ENCODE data around the gene AKAP6.
"Not testable (repeated sequence)": the region's sequence is repeated elsewhere in the genome, so short reads cannot be mapped to it uniquely, and the experiment has no call there.

The AKAP6 gene

GRCh38 chr14:32374155-32374554 lies 45.1 kb downstream of the AKAP6 start:
- no peak for DNase-seq

- no peak for DNase-seq
These were observed 46.6 kb downstream of the AKAP6 start for GRCh38 chr14:32375663-32376062.

GRCh38 chr14:32377046-32377646 lies 48.0 kb downstream of the AKAP6 start:
- no peak for DNase-seq

- no peak for DNase-seq
These were observed 49.2 kb downstream of the AKAP6 start for GRCh38 chr14:32378284-32378683.

- no peak for DNase-seq
These were observed 50.3 kb downstream of the AKAP6 start for GRCh38 chr14:32379447-32379846.

- no peak for DNase-seq
These were observed 52.8 kb downstream of the AKAP6 start for GRCh38 chr14:32381869-32382268.

- DNase-seq: no peak
These were observed 53.6 kb downstream of the AKAP6 start for GRCh38 chr14:32382704-32383103.

GRCh38 chr14:32383364-32384009 lies 54.4 kb downstream of the AKAP6 start:
- no peak for DNase-seq

- DNase-seq: no peak
These were observed 55.4 kb downstream of the AKAP6 start for GRCh38 chr14:32384464-32384863.

GRCh38 chr14:32387295-32387694 lies 58.2 kb downstream of the AKAP6 start:
- DNase-seq: not testable (repeated sequence)

GRCh38 chr14:32393119-32393518 lies 64.0 kb downstream of the AKAP6 start:
- no peak for DNase-seq

GRCh38 chr14:32394038-32394437 lies 64.9 kb downstream of the AKAP6 start:
- no peak for DNase-seq

GRCh38 chr14:32396885-32397284 lies 67.8 kb downstream of the AKAP6 start:
- DNase-seq: no peak

GRCh38 chr14:32397861-32398640 lies 69.0 kb downstream of the AKAP6 start:
- no peak for DNase-seq

- no peak for DNase-seq
These were observed 70.8 kb downstream of the AKAP6 start for GRCh38 chr14:32399920-32400319.

GRCh38 chr14:32400480-32400879 lies 71.4 kb downstream of the AKAP6 start:
- DNase-seq: no peak

GRCh38 chr14:32403021-32403420 lies 73.9 kb downstream of the AKAP6 start:
- no peak for DNase-seq

GRCh38 chr14:32403688-32404087 lies 74.6 kb downstream of the AKAP6 start:
- DNase-seq: no peak

- DNase-seq: no peak
These were observed 75.9 kb downstream of the AKAP6 start for GRCh38 chr14:32404784-32405573.

GRCh38 chr14:32405856-32406255 lies 76.8 kb downstream of the AKAP6 start:
- DNase-seq: no peak

- DNase-seq: no peak
These were observed 78.0 kb downstream of the AKAP6 start for GRCh38 chr14:32407130-32407529.

- DNase-seq: no peak
These were observed 78.9 kb downstream of the AKAP6 start for GRCh38 chr14:32408018-32408417.

- no peak for DNase-seq
These were observed 83.0 kb downstream of the AKAP6 start for GRCh38 chr14:32412103-32412502.
